Stimulated activated CD4-positive, alpha-beta T cell treated with anti-CD3 and anti-CD28 coated beads, Interleukin-4, amount 100 ng/mL, for 48 hours (primary cell): ENCODE measurements around the gene ZNF580.

ENCODE experiments used
- DNase-seq, 2 donors: peaks; one replicate each; pipeline ENCODE4 v3.0.0-alpha.2; 2020; ENCODE audit warnings: low read depth in 2 of 2

Gene ZNF580

DNA sequence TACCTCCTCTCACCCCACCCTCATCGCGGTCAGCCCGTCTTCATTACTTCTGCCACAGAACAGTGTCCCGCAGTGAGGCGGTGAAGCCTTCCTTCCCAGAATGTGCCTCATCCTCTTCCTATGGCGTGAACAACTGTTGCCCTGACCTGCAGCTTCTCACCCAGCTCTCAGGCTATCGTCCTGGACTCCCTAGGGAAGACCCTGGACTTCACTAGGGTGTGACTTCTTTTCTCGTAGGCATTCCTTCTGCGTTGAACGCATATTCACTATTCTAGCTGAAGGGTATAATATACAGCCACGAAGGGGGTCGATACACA lies 34.4 kb upstream of the ZNF580 start:
- no peak for DNase-seq

DNA sequence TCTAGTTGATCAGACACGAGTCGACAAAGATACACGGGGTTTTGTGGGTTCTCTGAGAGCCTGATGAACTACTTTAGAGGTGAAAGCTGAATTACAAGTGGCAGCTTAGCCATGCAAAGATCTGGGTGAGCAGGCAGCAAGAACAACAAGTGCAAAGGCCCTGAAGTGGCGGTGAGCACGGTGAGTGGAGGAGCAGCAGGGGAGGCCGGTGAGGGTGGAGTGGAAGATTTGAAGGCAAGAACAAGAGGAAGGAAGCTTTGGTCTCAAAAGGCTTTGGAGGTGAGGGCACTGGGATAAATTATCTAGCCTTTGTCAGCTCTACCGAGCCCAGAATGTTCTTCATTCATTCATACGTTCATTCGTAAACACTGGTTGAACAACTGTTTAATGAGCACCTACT lies 34.0 kb upstream of the ZNF580 start:
- DNase-seq, result no peak

DNA sequence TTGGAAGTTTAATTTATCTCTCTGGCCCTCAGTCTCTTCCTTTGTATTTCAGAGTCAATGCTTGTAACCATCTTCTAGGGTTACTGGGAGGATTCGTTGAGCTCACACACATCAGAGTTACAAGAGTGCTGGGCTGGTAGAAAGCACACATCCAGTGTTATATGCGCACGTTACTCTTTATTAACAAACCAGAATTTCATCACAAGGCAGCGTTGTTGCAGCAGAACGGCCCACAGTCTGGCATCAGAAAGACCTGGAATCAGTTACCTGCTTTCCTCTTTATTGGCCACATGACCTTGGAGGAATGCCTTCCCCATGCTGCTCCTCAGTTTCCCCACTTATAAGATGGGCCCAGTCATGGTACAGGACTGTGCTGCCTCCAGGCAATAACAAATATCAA lies 31.5 kb upstream of the ZNF580 start:
- DNase-seq, result no peak

GRCh38 chr19:55611300-55611982 lies 29.4 kb upstream of the ZNF580 start:
- DNase-seq, result no peak

GRCh38 chr19:55611983-55612645 lies 28.7 kb upstream of the ZNF580 start:
- no peak for DNase-seq

- no peak for DNase-seq
Observed at GRCh38 chr19:55613396-55613795, 27.4 kb upstream of the ZNF580 start.

GRCh38 chr19:55613930-55614710 lies 26.7 kb upstream of the ZNF580 start:
- DNase-seq, result no peak

GRCh38 chr19:55614711-55615542 lies 25.9 kb upstream of the ZNF580 start:
- no peak for DNase-seq

DNA sequence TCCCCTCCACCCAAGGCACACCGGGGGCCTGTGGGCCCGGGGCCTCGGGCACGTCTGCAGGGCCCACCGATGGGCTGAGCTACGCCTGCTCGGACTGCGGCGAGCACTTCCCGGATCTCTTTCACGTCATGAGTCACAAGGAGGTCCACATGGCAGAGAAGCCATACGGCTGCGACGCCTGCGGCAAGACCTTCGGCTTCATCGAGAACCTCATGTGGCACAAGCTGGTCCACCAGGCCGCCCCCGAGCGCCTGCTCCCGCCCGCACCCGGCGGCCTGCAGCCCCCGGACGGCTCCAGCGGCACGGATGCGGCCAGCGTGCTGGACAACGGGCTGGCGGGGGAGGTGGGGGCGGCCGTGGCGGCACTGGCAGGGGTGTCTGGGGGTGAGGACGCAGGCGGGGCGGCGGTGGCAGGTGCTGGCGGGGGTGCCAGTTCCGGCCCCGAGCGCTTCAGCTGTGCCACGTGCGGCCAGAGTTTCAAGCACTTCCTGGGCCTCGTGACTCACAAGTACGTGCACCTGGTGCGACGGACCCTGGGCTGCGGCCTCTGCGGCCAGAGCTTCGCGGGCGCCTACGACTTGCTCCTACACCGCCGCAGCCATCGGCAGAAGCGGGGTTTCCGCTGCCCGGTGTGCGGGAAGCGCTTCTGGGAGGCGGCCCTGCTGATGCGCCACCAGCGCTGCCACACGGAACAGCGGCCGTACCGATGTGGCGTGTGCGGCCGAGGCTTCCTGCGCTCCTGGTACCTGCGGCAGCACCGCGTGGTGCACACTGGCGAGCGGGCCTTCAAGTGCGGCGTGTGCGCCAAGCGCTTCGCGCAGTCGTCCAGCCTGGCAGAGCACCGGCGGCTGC lies 25.0 kb upstream of the ZNF580 start:
- DNase-seq, result no peak

GRCh38 chr19:55616395-55616875 lies 24.4 kb upstream of the ZNF580 start:
- no peak for DNase-seq

DNA sequence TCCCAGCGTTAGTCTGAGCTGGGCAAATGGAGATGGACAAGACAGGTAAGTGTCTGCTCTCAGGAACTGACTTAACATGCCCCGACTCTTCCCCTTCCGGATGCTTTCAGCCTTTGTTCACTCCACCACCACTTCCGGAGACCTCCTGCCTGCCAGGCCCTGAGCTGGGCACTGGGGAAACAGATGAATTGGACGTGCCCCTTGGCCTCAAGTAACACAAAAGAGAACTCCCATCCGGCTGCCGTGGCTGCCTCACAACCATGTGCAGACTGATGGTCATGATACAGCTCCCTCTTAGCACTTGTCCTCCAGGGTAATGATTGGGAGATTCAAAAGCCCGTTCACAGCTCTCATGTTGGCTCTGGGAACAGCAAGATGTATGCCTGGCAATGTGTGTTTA lies 23.4 kb upstream of the ZNF580 start:
- no peak for DNase-seq

GRCh38 chr19:55618426-55618825 lies 22.4 kb upstream of the ZNF580 start:
- no peak for DNase-seq

GRCh38 chr19:55619286-55619685 lies 21.5 kb upstream of the ZNF580 start:
- DNase-seq, result no peak

DNA sequence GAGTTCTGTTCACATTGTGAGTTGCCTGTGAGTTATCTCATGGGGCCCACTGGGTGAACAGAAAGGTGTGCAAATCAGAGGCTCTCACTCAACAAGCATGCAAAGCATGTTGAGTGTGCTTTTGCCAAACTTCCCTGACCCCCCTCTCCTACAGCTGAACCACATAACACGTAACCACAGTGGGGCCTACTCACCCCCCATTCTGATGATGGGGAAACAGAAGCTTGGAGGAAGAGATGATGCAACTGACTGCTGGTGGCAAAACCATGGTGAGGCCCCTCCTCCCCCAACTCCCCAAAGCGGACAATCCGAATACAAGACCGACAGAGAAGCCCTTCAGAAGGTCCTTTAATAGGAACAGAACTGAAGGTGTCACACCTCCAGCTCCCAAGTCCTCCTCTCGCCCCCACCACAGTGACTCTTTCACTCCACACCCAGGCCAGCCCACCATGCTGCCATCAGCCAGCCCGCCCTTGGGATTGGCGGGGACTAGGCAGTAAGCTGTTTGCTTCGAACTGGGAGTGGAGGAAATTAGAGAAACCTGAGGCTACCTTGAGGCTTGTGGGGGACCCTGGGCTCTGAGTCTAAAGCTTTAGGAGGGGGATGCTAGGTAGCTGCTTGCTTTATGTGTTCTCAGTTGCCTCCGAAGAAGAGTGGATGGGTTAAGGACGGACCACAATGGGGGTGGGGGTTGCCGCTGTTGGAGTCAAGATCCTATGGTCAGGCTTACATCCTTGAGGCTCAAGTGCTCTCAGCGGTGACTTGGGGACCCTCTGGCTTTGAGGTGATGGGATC lies 20.2 kb upstream of the ZNF580 start:
- DNase-seq, result no peak

DNA sequence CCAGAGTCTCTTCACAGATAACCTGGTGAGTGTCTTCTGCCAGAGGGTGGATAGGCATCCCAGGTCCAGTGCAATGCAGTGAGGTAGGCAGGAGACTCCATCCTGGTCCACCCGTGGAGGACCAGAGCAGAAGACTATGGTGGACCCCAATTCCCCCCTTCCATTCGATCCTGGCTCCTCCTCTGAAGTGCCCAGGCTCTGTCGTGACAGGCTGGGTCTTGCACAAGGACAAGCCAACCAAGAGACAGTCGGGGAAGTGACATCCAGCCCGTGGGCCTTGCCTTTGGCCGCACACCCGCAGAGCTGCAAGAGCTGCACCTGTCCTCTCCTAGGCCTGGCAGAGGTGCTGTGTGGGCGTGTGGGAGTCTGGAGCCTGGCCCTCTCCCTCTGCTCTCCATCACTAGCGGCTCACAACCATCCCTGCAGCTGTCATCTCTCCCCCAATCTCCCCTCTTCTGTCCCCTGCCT lies 19.6 kb upstream of the ZNF580 start:
- DNase-seq, result no peak

DNA sequence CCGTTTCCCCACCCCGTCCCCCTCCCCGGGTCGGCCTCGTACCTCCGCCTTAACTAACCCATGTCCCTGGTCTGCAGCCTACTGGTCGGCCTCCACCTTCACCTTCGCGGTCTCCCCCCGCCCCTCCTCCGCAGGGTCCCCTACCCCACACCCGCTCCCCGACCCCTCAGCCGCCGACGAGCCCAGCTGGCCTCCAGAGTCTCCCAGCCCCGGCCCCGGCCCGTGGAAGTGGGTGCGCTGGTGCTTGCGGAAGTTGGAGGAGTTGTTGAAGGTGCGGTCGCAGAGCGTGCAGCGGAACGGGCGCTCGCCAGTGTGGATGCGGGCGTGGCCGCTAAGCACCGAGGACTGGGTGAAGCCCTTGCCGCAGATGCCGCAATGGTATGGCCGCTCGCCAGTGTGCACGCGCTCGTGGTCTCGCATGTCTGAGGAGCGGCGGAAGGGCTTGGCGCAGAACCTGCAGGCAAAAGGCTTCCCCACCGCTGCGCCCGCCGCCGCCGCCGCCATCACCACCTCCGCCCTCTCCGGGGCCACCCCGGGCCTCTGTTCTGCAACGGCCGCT lies 19.1 kb upstream of the ZNF580 start:
- DNase-seq, result no peak

DNA sequence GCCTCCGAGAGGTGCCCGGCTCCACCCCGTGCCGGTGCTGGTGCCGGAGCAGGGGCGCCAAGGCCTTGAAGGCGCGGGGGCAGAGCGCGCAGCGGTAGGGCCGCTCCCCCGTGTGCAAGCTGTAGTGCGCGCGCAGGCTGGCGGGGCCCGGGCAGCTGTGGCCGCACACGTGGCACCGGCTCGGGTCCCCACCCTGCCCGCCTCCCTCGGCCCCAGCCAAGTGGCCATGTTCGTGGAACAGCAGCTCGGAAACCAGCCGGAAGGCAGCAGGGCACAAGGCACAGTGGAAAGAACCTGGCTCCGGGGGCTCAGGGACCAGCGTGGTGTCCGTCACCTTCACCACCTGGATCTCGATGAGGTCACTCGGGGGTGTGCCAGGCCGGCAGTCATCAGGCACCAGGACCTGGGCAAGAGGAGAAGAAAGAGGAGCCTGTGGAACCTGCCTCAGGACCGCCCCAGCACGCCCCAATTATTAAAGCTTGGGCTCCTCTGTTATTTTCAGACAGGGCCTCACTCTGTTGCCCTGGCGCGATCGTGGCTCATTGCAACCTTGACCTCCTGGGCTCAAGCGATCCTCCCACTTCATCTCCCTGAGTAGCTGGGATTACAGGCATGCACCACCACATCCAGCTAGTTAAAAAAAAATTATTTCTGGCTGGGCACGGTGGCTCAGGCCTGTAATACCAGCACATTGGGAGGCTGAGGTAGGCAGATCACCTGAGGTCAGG lies 18.4 kb upstream of the ZNF580 start:
- DNase-seq, result no peak

- DNase-seq, result no peak
Observed at GRCh38 chr19:55623130-55623529, 17.7 kb upstream of the ZNF580 start.

DNA sequence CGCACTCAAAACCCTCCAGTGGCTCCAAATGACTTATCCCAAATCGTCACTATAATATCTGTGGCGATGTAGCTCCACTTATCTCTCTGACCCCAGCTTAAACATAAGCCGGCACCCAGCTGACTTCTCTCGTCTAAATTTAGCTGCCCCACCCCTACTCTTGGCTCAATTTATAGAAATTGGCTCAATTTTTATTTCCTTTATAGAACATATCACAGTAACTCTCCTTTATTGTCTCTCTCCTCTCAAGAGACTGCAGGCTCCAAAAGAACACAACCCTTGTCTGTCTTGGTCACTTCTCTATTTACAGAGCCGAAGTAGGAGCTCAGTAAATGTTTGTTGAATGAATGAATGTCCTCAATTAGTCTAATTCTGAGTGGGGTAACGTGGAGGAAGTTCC lies 17.2 kb upstream of the ZNF580 start:
- DNase-seq, result no peak
